Stimulated activated CD8-positive, alpha-beta memory T cell treated with anti-CD3 and anti-CD28 coated beads, Interleukin-15, amount 100 ng/mL, for 48 hours (primary cell): ENCODE measurements around the gene PPP1R3F.

ENCODE experiments used
- DNase-seq, 2 donors: peaks; one replicate each; pipeline ENCODE4 v3.0.0-alpha.2; 2020; ENCODE audit warnings: low read depth in 2 of 2

PPP1R3F gene

GRCh38 chrX:49269767-49270248 lies at the start of gene PPP1R3F:
PPP1R3F (plus strand) TSS chrX:49269793; CDS start chrX:49269870, 77 bp downstream.
- no peak for DNase-seq

GRCh38 chrX:49220100-49220499 lies 49.5 kb upstream of the PPP1R3F start:
- DNase-seq = no peak

DNA sequence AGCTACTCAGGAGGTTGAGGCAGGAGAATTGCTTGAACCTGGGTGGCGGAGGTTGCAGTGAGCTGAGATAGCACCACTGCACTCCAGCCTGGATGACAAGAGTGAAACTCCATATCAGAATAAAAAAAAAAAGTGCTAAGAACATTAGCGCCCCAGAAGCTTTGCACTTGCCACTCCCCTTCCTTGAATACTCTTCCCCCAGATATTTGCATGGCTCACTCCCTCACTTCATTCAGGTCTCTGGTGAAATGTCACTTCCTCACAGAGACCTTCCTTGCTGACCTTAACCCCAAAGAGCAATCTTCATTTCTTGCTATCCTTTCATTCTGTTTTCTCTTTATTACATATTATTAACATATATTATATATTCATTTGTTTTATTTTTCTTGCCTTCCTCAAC lies 47.7 kb upstream of the PPP1R3F start:
- DNase-seq = no peak

DNA sequence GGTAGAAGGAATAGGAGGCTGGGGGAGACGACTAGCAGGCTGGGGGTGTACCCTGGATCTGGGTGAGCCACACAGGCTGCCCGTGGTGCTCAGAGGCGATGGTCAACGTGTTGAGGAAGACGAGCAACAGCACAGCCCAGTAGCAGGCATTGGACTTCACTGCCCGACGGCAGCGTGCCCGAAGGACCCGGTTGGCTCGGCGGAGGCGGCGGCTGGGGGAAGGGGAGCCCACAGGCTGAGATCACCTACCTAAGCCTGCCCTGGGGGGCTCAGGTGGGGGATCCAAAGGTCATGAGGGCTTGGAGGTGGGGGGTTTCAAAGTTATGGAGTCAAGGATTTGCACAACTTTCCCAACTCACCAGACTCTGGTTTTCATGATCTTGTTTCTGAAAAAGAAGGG lies 43.7 kb upstream of the PPP1R3F start:
- DNase-seq = no peak

DNA sequence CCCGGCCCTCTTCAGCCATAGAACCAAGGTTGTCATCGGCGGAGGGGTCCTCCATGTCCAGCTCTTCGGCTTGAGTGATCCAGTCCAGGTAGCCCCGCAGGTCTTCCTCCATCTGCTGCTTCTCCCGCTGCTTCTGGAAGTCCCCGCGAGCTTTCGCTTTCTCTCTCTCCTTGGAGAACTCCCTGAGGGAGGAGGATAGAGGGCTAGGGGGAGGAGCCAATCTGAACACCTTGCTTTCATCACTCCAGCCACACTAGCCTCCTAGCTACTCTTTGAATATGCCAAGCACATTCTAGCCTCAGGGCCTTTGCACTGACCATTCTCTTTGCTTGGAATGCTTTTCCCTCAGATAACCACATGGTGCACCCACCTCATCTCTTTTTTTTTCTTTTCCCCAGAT lies 42.6 kb upstream of the PPP1R3F start:
- DNase-seq = no peak

DNA sequence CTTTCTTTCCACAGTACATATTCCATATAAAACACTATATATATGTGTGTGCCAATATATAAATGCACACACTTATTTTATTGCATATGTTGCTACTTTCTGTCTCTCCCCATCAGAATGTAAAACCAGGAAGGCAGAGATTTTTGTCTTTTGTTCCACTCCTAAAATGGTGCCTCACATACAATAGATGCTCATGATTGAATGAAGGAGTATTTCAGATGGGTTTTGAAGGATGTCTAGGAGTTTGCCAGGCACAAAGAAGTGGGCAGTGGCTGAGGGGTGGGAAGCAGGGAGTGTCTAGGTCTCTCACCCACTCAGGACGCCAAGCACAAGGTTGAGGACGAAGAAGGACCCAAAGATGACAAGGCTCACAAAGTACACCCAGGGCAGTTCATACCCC lies 41.9 kb upstream of the PPP1R3F start:
- DNase-seq = no peak

DNA sequence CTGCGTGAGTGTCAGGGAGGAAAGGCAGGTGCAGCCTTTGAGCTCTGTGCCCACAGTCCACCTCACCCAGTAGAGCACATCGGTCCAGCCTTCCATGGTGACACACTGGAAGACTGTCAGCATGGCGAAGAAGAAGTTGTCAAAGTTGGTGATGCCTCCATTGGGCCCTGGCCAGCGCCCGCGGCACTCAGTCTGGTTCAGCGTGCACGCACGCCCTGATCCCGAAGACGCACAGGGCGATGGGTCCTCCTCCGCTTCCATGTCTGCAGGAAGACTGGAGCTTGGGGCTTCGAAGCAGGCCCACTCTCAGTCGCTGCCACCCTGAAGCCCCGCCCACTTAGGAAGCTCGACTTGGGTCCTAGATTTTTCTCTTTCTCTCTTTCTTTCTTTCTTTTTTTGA lies 41.4 kb upstream of the PPP1R3F start:
- DNase-seq = no peak

GRCh38 chrX:49230500-49231232 lies 38.9 kb upstream of the PPP1R3F start:
- peak; percentile 49 to 61 for DNase-seq

- no peak for DNase-seq
Observed at GRCh38 chrX:49231333-49232000, 38.1 kb upstream of the PPP1R3F start.

DNA sequence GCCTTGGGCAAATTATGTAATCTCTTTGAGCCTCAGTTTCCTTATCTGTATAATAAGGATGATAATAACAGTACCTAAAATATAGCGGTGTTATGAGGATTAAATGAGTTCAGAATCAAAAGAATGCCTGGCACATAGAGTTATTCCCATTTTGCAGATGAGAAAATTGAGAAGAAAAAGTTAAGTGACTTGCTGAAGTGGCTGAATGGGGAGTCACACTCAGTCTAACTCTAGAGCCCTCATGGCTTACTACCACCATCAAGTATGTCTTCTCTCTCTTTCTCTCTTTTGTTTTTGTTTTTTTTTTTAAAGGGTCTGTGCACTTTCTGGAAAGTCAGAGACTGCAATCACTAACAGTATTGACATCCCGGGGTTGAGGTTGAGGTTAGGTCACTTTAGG lies 37.1 kb upstream of the PPP1R3F start:
- DNase-seq = no peak

DNA sequence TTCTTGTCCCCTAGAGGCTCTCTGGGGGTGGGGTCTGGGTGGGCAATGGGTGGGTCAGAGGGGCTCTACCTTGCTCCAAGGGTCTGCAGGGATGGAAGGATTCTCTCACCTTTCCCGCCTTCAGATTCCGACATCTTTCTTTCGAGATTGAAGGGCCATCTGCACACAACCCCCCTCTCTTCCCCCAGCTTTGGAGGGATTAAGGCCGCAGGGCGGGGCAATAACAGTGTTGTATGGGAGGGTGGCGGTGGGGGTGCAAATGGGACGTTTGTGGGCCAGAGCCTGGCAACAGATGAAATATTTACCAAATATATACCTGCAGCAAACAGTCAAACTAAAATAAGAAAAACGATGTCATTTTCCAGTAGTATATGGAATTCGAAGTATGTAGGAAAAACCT lies 36.4 kb upstream of the PPP1R3F start, which contains the start of gene CACNA1F:
CACNA1F (minus strand) TSS at position 165 of the 400 bp plus-strand sequence; CDS start at position 134, 31 bp downstream.
- DNase-seq = no peak

DNA sequence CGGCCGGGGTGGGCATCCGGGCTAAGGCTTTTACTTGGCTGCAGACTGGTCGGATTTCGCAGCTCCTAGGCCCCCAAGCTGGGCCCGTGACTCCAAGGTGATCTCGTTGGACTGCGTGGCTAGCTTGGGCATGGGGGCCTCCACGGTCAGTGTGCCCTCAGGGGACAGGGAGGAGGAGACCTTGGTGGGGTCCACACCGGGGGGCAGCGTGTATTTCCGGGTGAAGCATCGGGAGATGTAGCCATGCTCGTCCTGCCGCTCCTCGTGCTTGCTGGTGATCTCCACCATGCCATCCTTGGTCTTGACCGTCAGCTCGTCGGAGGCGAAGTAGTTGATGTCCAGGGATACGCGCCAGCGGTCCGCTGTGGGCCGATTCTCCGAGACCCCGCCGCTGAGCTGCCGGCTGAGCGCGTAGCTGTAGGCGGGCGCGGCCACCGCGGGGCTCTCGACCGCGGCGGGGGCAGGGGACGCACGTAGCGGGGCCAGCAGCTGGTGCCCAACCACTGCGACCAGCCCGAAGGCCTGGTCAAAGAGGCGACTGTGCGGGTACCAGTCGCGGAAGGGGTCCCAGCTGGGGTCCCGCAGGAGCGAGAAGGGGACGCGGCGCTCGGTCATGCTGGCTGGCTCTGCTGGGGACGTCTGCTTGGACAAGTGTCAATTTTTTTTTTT lies 35.6 kb upstream of the PPP1R3F start:
- no peak for DNase-seq

- DNase-seq = no peak
Observed at GRCh38 chrX:49237060-49237459, 32.5 kb upstream of the PPP1R3F start.

- DNase-seq = no peak
Observed at GRCh38 chrX:49238735-49239134, 30.9 kb upstream of the PPP1R3F start.

DNA sequence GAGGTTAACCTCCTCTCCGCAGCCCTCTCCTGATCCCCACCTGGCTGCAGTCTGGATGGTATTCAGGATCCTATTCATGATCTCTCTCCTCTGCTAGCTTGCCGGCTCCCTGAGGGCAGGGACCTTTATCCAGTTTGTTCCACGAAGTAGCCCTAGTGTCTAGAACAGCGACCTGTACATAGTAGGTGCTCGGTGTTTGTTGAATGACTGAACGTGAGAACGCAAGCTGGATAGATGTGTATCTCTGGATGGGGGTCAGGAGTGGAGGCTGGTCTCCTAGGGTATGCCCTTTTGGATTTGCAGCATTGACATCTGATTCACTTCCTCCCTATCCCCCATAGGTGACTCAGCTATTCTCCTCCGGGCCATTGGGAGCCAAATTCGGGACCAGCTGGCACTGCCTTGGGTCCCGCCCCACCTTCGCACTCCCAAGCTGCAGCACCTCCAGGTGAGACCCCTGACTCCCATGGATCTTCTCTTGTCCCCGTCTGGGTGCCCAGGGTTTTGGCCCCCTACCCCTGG lies 27.0 kb upstream of the PPP1R3F start:
- no peak for DNase-seq

GRCh38 chrX:49243166-49243565 lies 26.4 kb upstream of the PPP1R3F start:
- DNase-seq = no peak

DNA sequence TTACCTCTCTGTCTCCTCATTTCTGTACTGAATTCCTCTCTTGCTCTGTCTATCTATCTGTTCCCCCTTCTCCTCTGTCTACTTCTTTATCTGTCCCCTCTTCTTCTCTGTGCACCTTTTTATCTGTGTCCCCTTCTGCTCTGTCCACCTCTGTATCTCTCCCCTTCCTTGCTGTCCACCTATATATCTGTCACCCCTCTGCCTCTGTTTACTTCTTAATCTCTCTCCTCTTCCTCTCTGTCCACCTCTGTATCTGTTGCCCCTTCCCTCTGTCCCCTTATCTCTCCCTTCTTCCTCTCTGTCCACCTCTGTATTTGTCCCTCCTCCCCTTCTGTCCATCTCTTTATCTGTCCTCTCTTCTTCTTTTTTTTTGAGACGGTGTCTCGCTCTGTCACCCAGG lies 25.4 kb upstream of the PPP1R3F start:
- no peak for DNase-seq

DNA sequence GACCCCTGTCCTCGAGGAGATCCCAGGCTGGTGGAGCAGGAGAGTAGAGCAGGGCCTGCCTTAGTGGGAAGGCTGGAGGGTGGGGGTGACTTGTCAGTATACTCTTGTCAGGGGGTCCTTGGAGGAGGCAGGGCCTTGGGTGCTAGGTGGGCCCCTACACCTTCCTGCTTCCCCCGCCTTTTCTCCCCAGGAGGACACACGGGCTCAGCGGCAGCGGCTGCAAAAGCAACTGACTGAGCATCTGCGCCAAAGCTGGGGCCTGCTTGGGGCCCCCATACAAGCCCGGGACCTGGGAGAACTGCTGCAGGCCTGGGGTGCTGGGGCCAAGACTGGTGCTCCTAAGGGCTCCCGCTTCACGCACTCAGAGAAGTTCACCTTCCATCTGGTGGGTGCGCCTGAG lies 23.1 kb upstream of the PPP1R3F start:
- DNase-seq = no peak

DNA sequence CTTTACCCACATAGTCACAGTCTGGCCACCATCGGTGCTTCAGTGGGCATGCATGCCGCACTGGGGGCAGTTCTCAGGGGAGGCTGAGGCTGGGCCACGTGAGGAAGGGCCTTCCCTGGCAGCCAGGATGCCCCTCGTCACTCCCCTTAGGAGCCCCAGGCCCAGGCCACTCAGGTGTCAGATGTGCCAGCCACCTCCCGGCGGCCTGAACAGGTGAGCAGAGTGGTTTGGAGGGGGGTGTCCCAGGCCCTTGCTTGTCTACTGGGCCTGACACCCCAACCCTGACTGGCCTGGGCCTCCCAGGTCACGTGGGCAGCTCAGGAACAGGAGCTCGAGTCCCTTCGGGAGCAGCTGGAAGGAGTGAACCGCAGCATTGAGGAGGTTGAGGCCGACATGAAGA lies 22.2 kb upstream of the PPP1R3F start:
- DNase-seq = no peak

GRCh38 chrX:49247916-49248811 lies 21.4 kb upstream of the PPP1R3F start:
- no peak for DNase-seq

DNA sequence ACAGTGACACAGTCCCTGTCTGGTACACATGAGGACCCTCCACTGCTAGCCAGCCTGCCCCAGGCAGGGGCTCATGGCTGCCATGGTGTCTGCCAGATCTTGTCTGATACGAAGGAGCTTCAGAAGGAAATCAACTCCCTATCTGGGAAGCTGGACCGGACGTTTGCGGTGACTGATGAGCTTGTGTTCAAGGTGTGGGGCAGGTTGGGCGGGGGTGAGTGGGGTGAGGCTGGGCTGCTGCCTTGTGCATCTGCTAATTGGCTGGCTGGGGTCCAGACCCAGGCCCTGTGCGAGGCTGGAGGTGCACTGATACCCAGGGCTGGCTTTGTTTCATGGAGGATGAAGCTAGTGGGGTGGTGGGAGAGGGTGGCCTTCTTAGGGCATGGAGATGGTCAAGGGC lies 20.5 kb upstream of the PPP1R3F start:
- no peak for DNase-seq
